ENCODE results near the gene PCDH9.

The PCDH9 gene

GRCh38 chr13:67259208-67259607, 29.1 kb upstream of the PCDH9 start:
- TF ChIP-seq, protein P1, sequence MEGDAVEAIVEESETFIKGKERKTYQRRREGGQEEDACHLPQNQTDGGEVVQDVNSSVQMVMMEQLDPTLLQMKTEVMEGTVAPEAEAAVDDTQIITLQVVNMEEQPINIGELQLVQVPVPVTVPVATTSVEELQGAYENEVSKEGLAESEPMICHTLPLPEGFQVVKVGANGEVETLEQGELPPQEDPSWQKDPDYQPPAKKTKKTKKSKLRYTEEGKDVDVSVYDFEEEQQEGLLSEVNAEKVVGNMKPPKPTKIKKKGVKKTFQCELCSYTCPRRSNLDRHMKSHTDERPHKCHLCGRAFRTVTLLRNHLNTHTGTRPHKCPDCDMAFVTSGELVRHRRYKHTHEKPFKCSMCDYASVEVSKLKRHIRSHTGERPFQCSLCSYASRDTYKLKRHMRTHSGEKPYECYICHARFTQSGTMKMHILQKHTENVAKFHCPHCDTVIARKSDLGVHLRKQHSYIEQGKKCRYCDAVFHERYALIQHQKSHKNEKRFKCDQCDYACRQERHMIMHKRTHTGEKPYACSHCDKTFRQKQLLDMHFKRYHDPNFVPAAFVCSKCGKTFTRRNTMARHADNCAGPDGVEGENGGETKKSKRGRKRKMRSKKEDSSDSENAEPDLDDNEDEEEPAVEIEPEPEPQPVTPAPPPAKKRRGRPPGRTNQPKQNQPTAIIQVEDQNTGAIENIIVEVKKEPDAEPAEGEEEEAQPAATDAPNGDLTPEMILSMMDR (IDR thresholded peaks at IDR 0.05; ENCODE audit: low read depth, low read length), result no peak
- H3K4me3 ChIP-seq (ENCODE audit: low read depth, low read length), result no peak overlapping the region
- in situ Hi-C loops (cut with HindIII; ENCODE audit: low sequenced_read_pairs), result no loop called here
- no peak for DNase-seq (ENCODE audit: low read depth, low spot score)

DNA sequence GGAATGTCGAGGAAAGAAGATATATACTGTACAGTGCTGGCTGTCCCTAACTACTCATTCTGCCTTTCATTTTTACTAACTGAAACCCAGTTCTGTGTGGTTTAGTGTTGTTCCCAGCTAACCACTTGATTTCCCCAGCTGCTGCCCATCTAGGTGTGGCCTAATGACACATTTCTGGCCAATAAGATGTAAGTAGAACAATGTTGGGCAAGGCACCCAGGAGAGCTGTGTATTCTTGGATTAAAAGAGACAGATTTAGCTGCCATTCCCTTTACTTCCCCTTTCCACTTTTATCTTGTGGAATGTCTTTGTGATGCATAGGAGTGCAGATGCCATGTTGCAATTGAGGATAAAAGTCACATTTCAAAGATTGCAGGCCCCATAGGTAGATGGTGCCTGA, 28.3 kb upstream of the PCDH9 start:
- TF ChIP-seq, protein P1 (IDR thresholded peaks at IDR 0.05; ENCODE audit: low read depth, low read length), result no peak
- in situ Hi-C loops (cut with HindIII; ENCODE audit: low sequenced_read_pairs), result no loop called here
- H3K4me3 ChIP-seq (ENCODE audit: low read depth, low read length), result no peak overlapping the region
- no peak for DNase-seq (ENCODE audit: low read depth, low spot score)

DNA sequence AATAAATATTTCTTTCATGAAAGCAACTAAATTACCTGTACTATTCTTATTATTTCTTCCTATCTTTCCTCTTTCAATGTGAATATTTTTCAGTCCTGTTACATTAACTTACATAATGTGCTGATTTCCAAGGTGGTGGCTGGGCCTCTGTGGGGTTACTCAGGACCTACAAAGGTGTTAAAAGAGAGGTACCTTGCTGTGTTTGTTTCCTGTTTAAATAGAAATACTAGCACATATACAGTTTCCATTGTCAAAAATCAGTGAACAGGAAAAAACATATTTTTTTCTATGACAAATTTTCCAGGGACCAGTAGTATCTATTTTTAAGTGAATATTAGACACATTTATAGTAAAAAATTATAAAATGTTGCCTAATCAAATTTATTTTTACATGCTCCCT, 8.7 kb upstream of the PCDH9 start:
- no peak overlapping the region for H3K4me3 ChIP-seq (ENCODE audit: low read depth, low read length)
- in situ Hi-C loops (cut with HindIII; ENCODE audit: low sequenced_read_pairs), result no loop called here
- DNase-seq (ENCODE audit: low read depth, low spot score), result no peak
- TF ChIP-seq, protein P1 (IDR thresholded peaks at IDR 0.05; ENCODE audit: low read depth, low read length), result no peak

- TF ChIP-seq, protein P1 (IDR thresholded peaks at IDR 0.05; ENCODE audit: low read depth, low read length), result peak; percentile 54
- peak; percentile 65 for DNase-seq (ENCODE audit: low read depth, low spot score)
- H3K4me3 ChIP-seq (ENCODE audit: low read depth, low read length), result no peak overlapping the region
- in situ Hi-C loops (cut with HindIII; ENCODE audit: low sequenced_read_pairs), result no loop called here
Measured at GRCh38 chr13:67238277-67238859, 8.2 kb upstream of the PCDH9 start.

GRCh38 chr13:67235265-67235664, 5.1 kb upstream of the PCDH9 start:
- no peak overlapping the region for H3K4me3 ChIP-seq (ENCODE audit: low read depth, low read length)
- in situ Hi-C loops (cut with HindIII; ENCODE audit: low sequenced_read_pairs), result no loop called here
- TF ChIP-seq, protein P1 (IDR thresholded peaks at IDR 0.05; ENCODE audit: low read depth, low read length), result no peak
- DNase-seq (ENCODE audit: low read depth, low spot score), result no peak

GRCh38 chr13:67232384-67232783, 2.2 kb upstream of the PCDH9 start:
- TF ChIP-seq, protein P1 (IDR thresholded peaks at IDR 0.05; ENCODE audit: low read depth, low read length), result no peak
- no peak overlapping the region for H3K4me3 ChIP-seq (ENCODE audit: low read depth, low read length)
- DNase-seq (ENCODE audit: low read depth, low spot score), result no peak
- in situ Hi-C loops (cut with HindIII; ENCODE audit: low sequenced_read_pairs), result no loop called here

All from astrocyte of the spinal cord (primary cell).